Prostate gland (tissue), 2 donors: ENCODE results near the gene LAMA3.

Experiments
- POLR2A ChIP-seq: fragments of 450-650 bp; IDR thresholded peaks from one replicate; pipeline ENCODE4 v1.6.1; 2016; ENCODE audit warnings: antibody characterized with exemption, mild to moderate bottlenecking
- POLR2AphosphoS5 ChIP-seq: sonication (generic); formaldehyde crosslinking; IDR thresholded peaks from one replicate; pipeline ENCODE4 v1.6.1; 2017; ENCODE audit warnings: antibody characterized with exemption
- TF ChIP-seq, protein P1 (sequence below), 4 experiments: fragments of 200-600 bp in 2 of 4; fragments of 450-650 bp in 2 of 4; sonication (generic) in 2 of 4; IDR thresholded peaks; 1 replicate in 3 of 4; 2 replicates in 1 of 4; pipeline ENCODE4 v1.5.1; 2016 to 2019; ENCODE audit warnings: antibody characterized with exemption in 4 of 4, mild to moderate bottlenecking in 2 of 4, moderate library complexity in 2 of 4

GRCh38 chr18:23798249-23798648 lies 109.0 kb downstream of the LAMA3 start:
- TF ChIP-seq, protein P1, sequence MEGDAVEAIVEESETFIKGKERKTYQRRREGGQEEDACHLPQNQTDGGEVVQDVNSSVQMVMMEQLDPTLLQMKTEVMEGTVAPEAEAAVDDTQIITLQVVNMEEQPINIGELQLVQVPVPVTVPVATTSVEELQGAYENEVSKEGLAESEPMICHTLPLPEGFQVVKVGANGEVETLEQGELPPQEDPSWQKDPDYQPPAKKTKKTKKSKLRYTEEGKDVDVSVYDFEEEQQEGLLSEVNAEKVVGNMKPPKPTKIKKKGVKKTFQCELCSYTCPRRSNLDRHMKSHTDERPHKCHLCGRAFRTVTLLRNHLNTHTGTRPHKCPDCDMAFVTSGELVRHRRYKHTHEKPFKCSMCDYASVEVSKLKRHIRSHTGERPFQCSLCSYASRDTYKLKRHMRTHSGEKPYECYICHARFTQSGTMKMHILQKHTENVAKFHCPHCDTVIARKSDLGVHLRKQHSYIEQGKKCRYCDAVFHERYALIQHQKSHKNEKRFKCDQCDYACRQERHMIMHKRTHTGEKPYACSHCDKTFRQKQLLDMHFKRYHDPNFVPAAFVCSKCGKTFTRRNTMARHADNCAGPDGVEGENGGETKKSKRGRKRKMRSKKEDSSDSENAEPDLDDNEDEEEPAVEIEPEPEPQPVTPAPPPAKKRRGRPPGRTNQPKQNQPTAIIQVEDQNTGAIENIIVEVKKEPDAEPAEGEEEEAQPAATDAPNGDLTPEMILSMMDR (IDR thresholded peaks at IDR 0.05), result no peak
- TF ChIP-seq POLR2A (no peak), POLR2AphosphoS5 (no peak)
